ENCODE measurements around the gene SLC6A15.

SLC6A15 gene

GRCh38 chr12:84874825-84875139, 37.8 kb downstream of the SLC6A15 start:
- no peak overlapping the region for H3K4me3 ChIP-seq (ENCODE audit: low read depth, low read length)
- no peaks in the 10 kb centered on the region for H3K36me3 ChIP-seq (ENCODE audit: control insufficient read depth, insufficient read depth, low read length)
- no peak overlapping the region for H3K27ac ChIP-seq (ENCODE audit: low read depth, low read length)
- no peaks in the 10 kb centered on the region for H3K9me3 ChIP-seq (ENCODE audit: control insufficient read depth, insufficient read depth, low read length)
- H3K27me3 ChIP-seq (ENCODE audit: control insufficient read depth, insufficient read depth, low read length) = no peaks in the 10 kb centered on the region
- H3K4me1 ChIP-seq (ENCODE audit: control insufficient read depth, insufficient read depth, low read length) = no peaks in the 10 kb centered on the region
- no peak overlapping the region for H3K9ac ChIP-seq (ENCODE audit: low read depth, low read length)

GRCh38 chr12:84874125-84874824, 38.3 kb downstream of the SLC6A15 start:
- no peaks in the 10 kb centered on the region for H3K9me3 ChIP-seq (ENCODE audit: control insufficient read depth, insufficient read depth, low read length)
- no peaks in the 10 kb centered on the region for H3K36me3 ChIP-seq (ENCODE audit: control insufficient read depth, insufficient read depth, low read length)
- H3K9ac ChIP-seq (ENCODE audit: low read depth, low read length) = no peak overlapping the region
- no peak overlapping the region for H3K27ac ChIP-seq (ENCODE audit: low read depth, low read length)
- no peaks in the 10 kb centered on the region for H3K4me1 ChIP-seq (ENCODE audit: control insufficient read depth, insufficient read depth, low read length)
- no peaks in the 10 kb centered on the region for H3K27me3 ChIP-seq (ENCODE audit: control insufficient read depth, insufficient read depth, low read length)
- H3K4me3 ChIP-seq (ENCODE audit: low read depth, low read length) = no peak overlapping the region

GRCh38 chr12:84862186-84862585, 50.4 kb downstream of the SLC6A15 start:
- H3K9ac ChIP-seq (ENCODE audit: low read depth, low read length) = no peak overlapping the region
- no peaks in the 10 kb centered on the region for H3K36me3 ChIP-seq (ENCODE audit: control insufficient read depth, insufficient read depth, low read length)

GRCh38 chr12:84860718-84861117, 51.9 kb downstream of the SLC6A15 start:
- no peaks in the 10 kb centered on the region for H3K9me3 ChIP-seq (ENCODE audit: control insufficient read depth, insufficient read depth, low read length)
- no peaks in the 10 kb centered on the region for H3K4me1 ChIP-seq (ENCODE audit: control insufficient read depth, insufficient read depth, low read length)
- no peaks in the 10 kb centered on the region for H3K27me3 ChIP-seq (ENCODE audit: control insufficient read depth, insufficient read depth, low read length)
- H3K36me3 ChIP-seq (ENCODE audit: control insufficient read depth, insufficient read depth, low read length) = no peaks in the 10 kb centered on the region
- no peak overlapping the region for H3K4me3 ChIP-seq (ENCODE audit: low read depth, low read length)
- no peak overlapping the region for H3K27ac ChIP-seq (ENCODE audit: low read depth, low read length)
- H3K9ac ChIP-seq (ENCODE audit: low read depth, low read length) = no peak overlapping the region

More at GRCh38 chr12:84862186-84862585, 50.4 kb downstream of the SLC6A15 start:
- H3K27ac ChIP-seq (ENCODE audit: low read depth, low read length) = no peak overlapping the region
- H3K9me3 ChIP-seq (ENCODE audit: control insufficient read depth, insufficient read depth, low read length) = no peaks in the 10 kb centered on the region
- H3K4me3 ChIP-seq (ENCODE audit: low read depth, low read length) = no peak overlapping the region
- no peaks in the 10 kb centered on the region for H3K4me1 ChIP-seq (ENCODE audit: control insufficient read depth, insufficient read depth, low read length)
- no peaks in the 10 kb centered on the region for H3K27me3 ChIP-seq (ENCODE audit: control insufficient read depth, insufficient read depth, low read length)

GRCh38 chr12:84858796-84859195, 53.8 kb downstream of the SLC6A15 start:
- H3K9ac ChIP-seq (ENCODE audit: low read depth, low read length) = no peak overlapping the region
- H3K27me3 ChIP-seq (ENCODE audit: control insufficient read depth, insufficient read depth, low read length) = no peaks in the 10 kb centered on the region
- H3K27ac ChIP-seq (ENCODE audit: low read depth, low read length) = no peak overlapping the region
- H3K36me3 ChIP-seq (ENCODE audit: control insufficient read depth, insufficient read depth, low read length) = no peaks in the 10 kb centered on the region
- H3K4me1 ChIP-seq (ENCODE audit: control insufficient read depth, insufficient read depth, low read length) = no peaks in the 10 kb centered on the region
- no peak overlapping the region for H3K4me3 ChIP-seq (ENCODE audit: low read depth, low read length)
- H3K9me3 ChIP-seq (ENCODE audit: control insufficient read depth, insufficient read depth, low read length) = no peaks in the 10 kb centered on the region

- H3K9me3 ChIP-seq (ENCODE audit: control insufficient read depth, insufficient read depth, low read length) = no peaks in the 10 kb centered on the region
- no peaks in the 10 kb centered on the region for H3K36me3 ChIP-seq (ENCODE audit: control insufficient read depth, insufficient read depth, low read length)
- no peaks in the 10 kb centered on the region for H3K4me1 ChIP-seq (ENCODE audit: control insufficient read depth, insufficient read depth, low read length)
- H3K27ac ChIP-seq (ENCODE audit: low read depth, low read length) = no peak overlapping the region
- no peak overlapping the region for H3K9ac ChIP-seq (ENCODE audit: low read depth, low read length)
- H3K4me3 ChIP-seq (ENCODE audit: low read depth, low read length) = no peak overlapping the region
- H3K27me3 ChIP-seq (ENCODE audit: control insufficient read depth, insufficient read depth, low read length) = no peaks in the 10 kb centered on the region
Observed at GRCh38 chr12:84857525-84858208, 54.9 kb downstream of the SLC6A15 start.

GRCh38 chr12:84856156-84856900, 56.3 kb downstream of the SLC6A15 start:
- H3K9me3 ChIP-seq (ENCODE audit: control insufficient read depth, insufficient read depth, low read length) = no peaks in the 10 kb centered on the region
- no peaks in the 10 kb centered on the region for H3K27me3 ChIP-seq (ENCODE audit: control insufficient read depth, insufficient read depth, low read length)
- H3K9ac ChIP-seq (ENCODE audit: low read depth, low read length) = no peak overlapping the region
- H3K4me1 ChIP-seq (ENCODE audit: control insufficient read depth, insufficient read depth, low read length) = no peaks in the 10 kb centered on the region
- H3K27ac ChIP-seq (ENCODE audit: low read depth, low read length) = no peak overlapping the region
- H3K36me3 ChIP-seq (ENCODE audit: control insufficient read depth, insufficient read depth, low read length) = no peaks in the 10 kb centered on the region
- H3K4me3 ChIP-seq (ENCODE audit: low read depth, low read length) = no peak overlapping the region

GRCh38 chr12:84843593-84844144, 68.9 kb downstream of the SLC6A15 start:
- Histone ChIP-seq H3K27me3 (ENCODE audit: control insufficient read depth, insufficient read depth, low read length) (no peaks in the 10 kb centered on the region), H3K9me3 (ENCODE audit: control insufficient read depth, insufficient read depth, low read length) (no peaks in the 10 kb centered on the region), H3K9ac (ENCODE audit: low read depth, low read length) (no peak overlapping the region), H3K27ac (ENCODE audit: low read depth, low read length) (no peak overlapping the region), H3K4me3 (ENCODE audit: low read depth, low read length) (no peak overlapping the region), H3K36me3 (ENCODE audit: control insufficient read depth, insufficient read depth, low read length) (no peaks in the 10 kb centered on the region), H3K4me1 (ENCODE audit: control insufficient read depth, insufficient read depth, low read length) (no peaks in the 10 kb centered on the region; the same call in 1 of the 2 replicates)

- Histone ChIP-seq H3K4me3 (ENCODE audit: low read depth, low read length) (no peak overlapping the region), H3K9me3 (ENCODE audit: control insufficient read depth, insufficient read depth, low read length) (no peaks in the 10 kb centered on the region), H3K9ac (ENCODE audit: low read depth, low read length) (no peak overlapping the region), H3K27ac (ENCODE audit: low read depth, low read length) (no peak overlapping the region), H3K36me3 (ENCODE audit: control insufficient read depth, insufficient read depth, low read length) (no peaks in the 10 kb centered on the region), H3K4me1 (ENCODE audit: control insufficient read depth, insufficient read depth, low read length) (no peaks in the 10 kb centered on the region; the same call in 1 of the 2 replicates), H3K27me3 (ENCODE audit: control insufficient read depth, insufficient read depth, low read length) (no peaks in the 10 kb centered on the region)
Observed at GRCh38 chr12:84842406-84843013, 70.1 kb downstream of the SLC6A15 start.

GRCh38 chr12:84841591-84841990, 71.0 kb downstream of the SLC6A15 start:
- H3K9ac ChIP-seq (ENCODE audit: low read depth, low read length) = no peak overlapping the region
- no peaks in the 10 kb centered on the region for H3K36me3 ChIP-seq (ENCODE audit: control insufficient read depth, insufficient read depth, low read length)
- H3K27ac ChIP-seq (ENCODE audit: low read depth, low read length) = no peak overlapping the region
- no peak overlapping the region for H3K4me3 ChIP-seq (ENCODE audit: low read depth, low read length)
- no peaks in the 10 kb centered on the region for H3K9me3 ChIP-seq (ENCODE audit: control insufficient read depth, insufficient read depth, low read length)
- no peaks in the 10 kb centered on the region; the same call in 1 of the 2 replicates for H3K4me1 ChIP-seq (ENCODE audit: control insufficient read depth, insufficient read depth, low read length)
- no peaks in the 10 kb centered on the region for H3K27me3 ChIP-seq (ENCODE audit: control insufficient read depth, insufficient read depth, low read length)
